Fibroblast of upper back skin (primary cell): ENCODE measurements around the gene TGFBR2.
"Not testable (repeated sequence)": the region's sequence is repeated elsewhere in the genome, so short reads cannot be mapped to it uniquely, and the experiment has no call there.

Experiments used
- DNase-seq: peaks from one replicate; pipeline ENCODE4 v3.0.0-alpha.2; 2013

TGFBR2 gene

DNA sequence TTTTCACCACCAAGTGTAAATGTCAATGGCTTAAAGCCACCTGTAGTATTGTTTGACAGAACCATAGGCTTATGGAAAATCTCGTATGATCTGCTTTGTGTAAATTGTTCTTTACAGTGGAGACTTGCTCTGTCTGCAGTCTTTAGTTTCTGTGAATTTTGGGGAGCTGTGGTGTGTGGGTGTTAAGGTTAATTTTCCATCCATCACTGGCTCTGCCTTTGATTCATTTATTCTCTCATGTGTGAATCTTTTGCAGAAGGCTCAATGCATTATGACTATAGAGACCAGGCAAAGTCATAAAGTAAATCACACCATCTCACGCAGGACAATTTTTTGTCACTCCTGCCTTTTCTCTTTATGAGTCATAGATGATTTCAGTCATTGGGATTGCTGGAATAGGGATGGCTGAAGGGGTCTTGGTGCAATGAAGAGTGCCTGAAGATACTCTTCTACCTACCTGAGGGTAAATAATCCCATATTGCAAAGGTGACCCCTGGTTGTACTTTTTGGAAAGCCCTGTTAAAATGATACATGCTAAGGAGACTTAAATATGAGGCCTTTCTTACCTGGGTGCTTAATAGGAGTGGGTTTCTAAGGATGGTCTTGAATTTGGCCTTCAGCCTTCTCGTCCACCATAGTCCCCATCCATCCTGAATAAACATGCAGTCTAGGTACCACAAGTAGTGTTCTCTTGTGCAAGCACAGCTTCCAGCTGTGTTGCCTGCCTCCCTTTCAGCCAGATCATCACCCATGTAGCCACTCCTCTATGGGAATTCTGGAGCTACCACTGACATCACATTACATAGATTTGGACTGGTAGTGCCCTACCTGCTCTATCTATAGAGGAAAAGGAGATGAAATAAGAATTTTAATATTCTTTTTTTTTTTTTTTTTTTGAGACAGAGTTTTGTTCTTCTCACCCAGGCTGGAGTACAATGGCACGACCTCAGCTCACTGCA is 14.3 kb downstream of the TGFBR2 start:
- DNase-seq, result no peak

GRCh38 chr3:30621576-30621975 is 15.2 kb downstream of the TGFBR2 start:
- DNase-seq, result no peak

DNA sequence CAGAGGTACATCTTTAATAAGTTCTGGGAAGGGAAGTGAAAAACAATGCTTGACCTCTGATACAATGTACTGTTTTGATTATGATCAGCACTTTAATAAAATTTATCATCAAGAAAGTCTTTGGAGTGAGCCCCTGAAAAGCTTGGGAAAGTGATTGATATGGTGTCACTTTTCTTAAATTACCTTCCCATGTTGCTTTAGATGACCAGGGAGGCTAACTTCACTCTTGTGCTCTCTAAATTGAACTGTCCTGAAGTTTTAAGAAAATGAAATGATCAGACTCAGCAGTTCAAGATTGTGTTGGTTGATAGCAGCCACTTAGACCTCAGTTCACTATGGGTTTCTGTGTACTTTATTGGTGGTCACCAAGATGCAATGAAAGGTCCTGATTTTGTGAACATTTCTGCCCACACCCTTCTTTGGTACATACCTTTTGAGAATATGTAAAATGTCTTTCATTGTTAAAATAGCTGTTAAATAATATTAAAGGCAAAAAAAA is 15.7 kb downstream of the TGFBR2 start:
- DNase-seq, result no peak

GRCh38 chr3:30622790-30623189 is 16.4 kb downstream of the TGFBR2 start:
- DNase-seq, result no peak

- peak; percentile 56 for DNase-seq
Observed at GRCh38 chr3:30623351-30623750, 16.9 kb downstream of the TGFBR2 start.

GRCh38 chr3:30624480-30624879 is 18.1 kb downstream of the TGFBR2 start:
- not testable (repeated sequence) for DNase-seq

- DNase-seq, result peak; percentile 78
Observed at GRCh38 chr3:30625541-30626438, 19.4 kb downstream of the TGFBR2 start.

DNA sequence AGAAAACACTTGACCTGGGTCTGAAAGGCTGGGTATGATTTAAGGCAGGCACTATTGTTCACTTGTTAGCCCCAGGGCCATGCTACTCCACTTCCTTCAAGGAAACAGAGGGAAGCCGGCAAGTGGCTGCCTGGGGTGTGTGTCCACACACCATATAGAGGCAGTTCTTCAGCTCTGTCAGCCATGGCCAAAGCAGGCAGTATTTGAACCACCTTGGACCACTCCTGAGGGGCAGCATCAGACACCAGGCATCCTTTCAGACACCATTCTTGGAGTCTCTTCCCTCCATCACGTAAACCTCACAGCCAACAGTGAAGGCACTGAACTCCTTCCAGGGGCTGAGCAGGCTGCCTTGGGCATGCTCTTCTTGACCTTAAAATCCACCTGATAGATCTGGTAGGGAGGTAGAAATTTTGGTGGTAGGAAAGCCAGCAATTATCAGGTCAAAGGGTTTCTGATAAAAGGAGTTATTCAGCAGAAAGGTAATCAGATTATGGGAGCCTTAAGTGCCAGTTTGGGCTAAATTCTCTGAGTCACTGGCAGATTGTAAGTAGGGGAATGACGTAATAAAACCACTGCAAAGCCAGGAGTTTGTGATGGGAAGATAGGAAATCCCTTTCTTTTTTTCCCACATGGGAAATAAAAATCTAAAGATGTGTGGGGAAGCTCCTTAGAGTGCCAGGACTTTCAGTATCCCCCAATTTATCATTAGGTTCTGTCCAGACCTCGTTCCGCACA is 20.2 kb downstream of the TGFBR2 start:
- peak; percentile 53 for DNase-seq

DNA sequence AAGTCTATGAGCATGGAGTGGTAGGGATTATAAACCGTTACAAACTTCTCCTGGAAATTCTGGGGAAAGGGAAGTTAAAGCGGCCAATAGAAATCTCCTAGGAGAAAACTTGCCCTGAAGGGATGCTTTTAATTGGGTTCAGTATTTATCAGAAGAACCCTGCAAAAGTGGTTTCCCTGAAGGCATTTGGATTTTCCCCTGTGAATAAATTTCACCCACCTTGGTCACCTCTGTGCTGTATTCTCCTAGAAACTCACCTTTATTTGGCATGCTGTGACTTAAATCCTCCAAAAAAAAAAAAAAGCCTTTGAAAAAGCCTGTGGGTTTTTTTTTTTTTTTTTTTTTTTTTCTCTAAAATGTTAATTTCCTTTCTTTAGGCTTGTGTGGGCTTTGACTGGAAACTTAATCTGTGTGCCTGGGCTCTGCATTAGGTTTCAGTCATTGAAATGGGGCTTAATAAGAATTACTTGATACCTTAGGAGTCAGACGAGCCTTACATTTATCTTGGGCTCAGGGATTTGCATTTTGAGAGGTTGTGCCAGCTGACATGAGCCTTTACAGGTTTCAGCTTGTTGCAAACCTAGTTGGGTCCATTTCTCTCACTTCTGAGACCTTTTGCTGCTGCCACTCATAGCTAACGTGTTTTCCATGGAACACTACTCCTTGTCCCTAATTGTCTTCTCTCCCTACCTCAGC is 22.0 kb downstream of the TGFBR2 start:
- DNase-seq, result no peak

DNA sequence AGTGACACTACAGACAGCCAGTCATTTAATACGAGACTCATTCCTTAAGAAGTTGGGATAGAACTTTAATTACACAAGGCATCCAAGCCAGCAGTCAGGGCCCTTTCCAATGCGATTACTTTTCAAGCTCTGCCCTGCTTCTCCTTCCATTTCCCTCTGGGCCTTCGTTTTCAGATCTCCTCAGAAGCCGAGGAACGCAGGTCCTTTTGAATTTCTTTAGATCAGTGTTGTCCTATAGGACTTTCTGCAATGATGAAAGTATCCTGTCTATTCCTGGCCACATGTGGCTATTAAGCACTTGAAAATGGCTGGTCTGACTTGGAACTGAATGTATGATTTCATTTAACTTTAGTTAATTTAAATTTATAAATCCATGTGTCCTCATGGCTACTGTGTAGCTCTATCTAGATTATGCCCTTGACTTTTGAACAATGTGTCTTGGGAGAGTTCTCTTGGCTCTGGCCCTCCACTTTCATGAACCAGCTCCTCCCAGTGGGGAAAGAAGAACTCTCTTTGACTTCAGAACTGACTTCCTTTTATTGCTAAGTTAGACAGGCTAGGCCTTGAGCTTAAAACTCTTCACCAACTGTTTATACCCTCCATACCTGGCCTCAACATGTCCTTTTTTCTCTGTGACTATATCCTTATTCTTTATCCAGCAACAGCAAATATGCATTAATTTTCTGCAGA is 22.6 kb downstream of the TGFBR2 start:
- DNase-seq, result no peak

DNA sequence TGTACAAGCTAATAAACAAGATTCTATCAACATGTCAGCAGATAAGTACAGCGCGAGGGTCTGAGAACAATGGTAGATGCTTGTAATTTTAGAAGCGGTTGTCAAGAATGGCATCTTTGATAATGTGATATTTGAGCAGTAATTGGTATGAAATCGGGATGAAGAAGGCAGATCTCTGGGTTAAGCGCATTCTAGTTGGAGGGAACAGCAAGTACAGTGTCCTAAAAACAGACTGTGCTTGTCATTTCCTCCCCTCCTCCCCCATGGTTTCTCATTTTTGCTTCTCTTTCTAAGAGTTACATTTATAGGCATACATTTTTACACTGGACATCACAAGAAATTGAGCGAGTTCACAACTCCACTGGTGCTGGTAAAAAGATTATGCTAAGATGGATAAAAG is 23.3 kb downstream of the TGFBR2 start:
- no peak for DNase-seq

- DNase-seq, result no peak
Observed at GRCh38 chr3:30630238-30631030, 24.0 kb downstream of the TGFBR2 start.

DNA sequence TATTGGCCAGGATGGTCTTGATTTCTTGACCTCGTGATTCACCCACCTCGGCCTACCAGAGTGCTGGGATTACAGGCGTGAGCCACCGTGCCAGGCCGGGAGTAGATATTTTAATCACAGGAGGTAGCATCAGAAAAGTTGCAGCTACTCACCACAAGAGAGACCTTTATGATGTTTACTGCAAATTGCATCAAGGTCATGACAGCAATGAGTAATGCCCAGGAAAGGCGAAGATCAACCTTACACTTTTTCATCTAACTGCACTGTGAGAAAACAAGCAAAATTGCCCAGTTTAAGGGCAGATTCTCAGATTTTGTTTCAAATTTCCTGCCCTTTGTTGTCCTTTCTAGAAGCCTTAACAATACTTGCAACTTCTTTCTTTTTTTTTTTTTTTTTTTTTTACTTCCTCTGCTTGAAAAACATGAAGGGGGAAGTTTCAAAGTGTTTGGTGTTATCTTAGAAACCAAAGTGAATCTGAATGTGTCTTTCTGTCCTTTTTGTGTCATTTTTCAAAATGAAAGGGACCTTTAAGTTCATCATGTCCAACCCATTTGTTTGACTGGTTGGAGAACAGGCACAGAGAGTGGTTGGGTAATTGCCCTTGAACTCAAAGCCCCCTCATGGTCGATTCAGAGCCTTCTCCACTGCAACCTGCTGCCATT is 25.0 kb downstream of the TGFBR2 start:
- DNase-seq, result peak; percentile 19

DNA sequence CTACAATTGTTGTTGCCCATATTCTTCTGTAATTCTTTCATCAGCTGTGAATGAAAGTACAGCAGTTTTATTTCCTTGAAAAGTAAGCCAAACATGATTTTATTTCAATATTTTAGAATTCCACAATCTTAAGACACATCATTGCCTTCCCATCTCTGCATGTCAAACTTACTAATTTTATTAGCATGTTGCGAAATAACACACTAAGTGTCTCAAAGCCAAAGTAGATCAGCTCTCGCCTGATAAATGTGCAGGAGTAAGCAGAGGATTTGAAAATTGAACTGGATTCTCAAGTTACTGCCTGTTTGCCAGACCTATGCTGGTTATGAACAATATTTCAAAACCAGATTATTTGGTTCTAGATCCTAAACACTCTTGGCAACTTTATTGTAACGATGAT is 25.7 kb downstream of the TGFBR2 start:
- peak; percentile 45 for DNase-seq

DNA sequence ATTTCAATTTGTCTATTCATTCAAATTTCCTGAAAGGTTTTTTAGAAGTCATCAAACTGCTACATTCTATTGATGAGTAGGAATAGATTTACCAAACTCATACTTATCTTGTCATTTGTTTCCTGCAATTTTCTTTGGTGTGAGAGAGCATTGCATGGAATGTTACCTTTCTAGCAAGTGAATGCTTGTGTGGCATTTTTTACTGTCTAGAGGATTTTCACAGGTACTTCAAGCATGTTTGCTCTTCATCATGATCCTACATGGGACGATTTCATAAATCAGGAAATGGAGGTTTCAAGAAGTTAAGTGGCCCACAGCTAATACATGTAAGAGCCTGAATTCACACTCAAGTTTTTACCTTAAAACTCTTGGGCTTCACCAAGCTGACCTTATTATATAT is 26.1 kb downstream of the TGFBR2 start:
- DNase-seq, result no peak

- no peak for DNase-seq
Observed at GRCh38 chr3:30633718-30634117, 27.3 kb downstream of the TGFBR2 start.

- no peak for DNase-seq
Observed at GRCh38 chr3:30634761-30635735, 28.6 kb downstream of the TGFBR2 start.

- DNase-seq, result no peak
Observed at GRCh38 chr3:30637310-30638219, 31.2 kb downstream of the TGFBR2 start.
